Thyroid gland (tissue), 4 donors: ENCODE results near the gene ENPP4.

Experiments used
- POLR2A ChIP-seq, 2 donors: fragments of 450-650 bp; IDR thresholded peaks; one replicate each; pipeline ENCODE4 v1.6.1; 2017; ENCODE audit warnings: antibody characterized with exemption in 2 of 2, mild to moderate bottlenecking in 2 of 2, moderate library complexity in 1 of 2
- TF ChIP-seq, protein P1 (sequence below), 6 experiments: fragments of 200-600 bp in 3 of 6; fragments of 450-650 bp in 3 of 6; sonication (generic) in 3 of 6; IDR thresholded peaks; one replicate each; pipeline ENCODE4 v1.5.1; 2016 to 2019; ENCODE audit warnings: antibody characterized with exemption in 6 of 6, mild to moderate bottlenecking in 2 of 6, inconsistent platforms in 1 of 6, moderate library complexity in 1 of 6

DNA sequence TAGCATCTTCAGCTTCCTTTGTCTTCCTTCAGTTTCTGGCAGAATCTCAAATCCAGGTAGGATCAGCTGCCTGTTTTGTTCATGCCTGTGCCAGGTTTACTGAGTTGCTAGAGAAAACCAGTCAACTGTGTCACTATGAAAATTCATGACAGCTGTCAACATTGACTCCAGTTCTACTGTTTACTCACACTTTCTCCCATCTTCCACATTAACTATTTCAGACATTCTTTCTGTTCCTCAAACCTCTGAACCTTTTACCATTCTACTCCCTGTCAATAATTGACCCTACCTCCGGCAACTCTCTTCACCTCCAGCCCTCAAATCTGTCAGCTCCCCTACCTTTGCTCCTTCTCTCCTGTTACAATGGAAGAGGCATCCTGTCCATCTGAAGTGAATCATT lies 8.5 kb downstream of the ENPP4 start:
- TF ChIP-seq, protein P1, sequence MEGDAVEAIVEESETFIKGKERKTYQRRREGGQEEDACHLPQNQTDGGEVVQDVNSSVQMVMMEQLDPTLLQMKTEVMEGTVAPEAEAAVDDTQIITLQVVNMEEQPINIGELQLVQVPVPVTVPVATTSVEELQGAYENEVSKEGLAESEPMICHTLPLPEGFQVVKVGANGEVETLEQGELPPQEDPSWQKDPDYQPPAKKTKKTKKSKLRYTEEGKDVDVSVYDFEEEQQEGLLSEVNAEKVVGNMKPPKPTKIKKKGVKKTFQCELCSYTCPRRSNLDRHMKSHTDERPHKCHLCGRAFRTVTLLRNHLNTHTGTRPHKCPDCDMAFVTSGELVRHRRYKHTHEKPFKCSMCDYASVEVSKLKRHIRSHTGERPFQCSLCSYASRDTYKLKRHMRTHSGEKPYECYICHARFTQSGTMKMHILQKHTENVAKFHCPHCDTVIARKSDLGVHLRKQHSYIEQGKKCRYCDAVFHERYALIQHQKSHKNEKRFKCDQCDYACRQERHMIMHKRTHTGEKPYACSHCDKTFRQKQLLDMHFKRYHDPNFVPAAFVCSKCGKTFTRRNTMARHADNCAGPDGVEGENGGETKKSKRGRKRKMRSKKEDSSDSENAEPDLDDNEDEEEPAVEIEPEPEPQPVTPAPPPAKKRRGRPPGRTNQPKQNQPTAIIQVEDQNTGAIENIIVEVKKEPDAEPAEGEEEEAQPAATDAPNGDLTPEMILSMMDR (IDR thresholded peaks at IDR 0.05): no peak
- TF ChIP-seq POLR2A (IDR thresholded peaks at IDR 0.05): no peak
